Endothelial cell of umbilical vein (primary cell): Measurements from ENCODE around the gene ACAD11. TPM values are rescaled to one million over a fixed set of nuclear protein-coding genes. Genes with fewer than 3 reads are reported as not detected.

Experiments
- BruUV-seq: library from RNA; stranded (reverse); fragments of 400-500 nt; replicated peaks from 2 replicates; lab custom pipeline; 2021; lab: Mats Ljungman, UMichigan
- CTCF ChIA-PET: fragments of 300-600, 350-600 bp; sonication (Branson Sonifier 250); formaldehyde crosslinking; loops from one replicate; lab custom pipeline; 2021; ENCODE audit warnings: antibody characterized with exemption, inconsistent platforms; lab: Charles Lee
- POLR2A ChIA-PET: fragments of 300-600, 350-600 bp; sonication (Branson Sonifier 250); formaldehyde crosslinking; loops from one replicate; lab custom pipeline; 2021; ENCODE audit warnings: antibody characterized with exemption, inconsistent platforms; lab: Charles Lee
- DNase-seq: peaks from one replicate; pipeline ENCODE4 v3.0.0-alpha.2; 2011; ENCODE audit warnings: low read depth, low spot score
- FAIRE-seq: peaks from 2 replicates; lab custom pipeline; 2011; peaks lifted over from hg19 to GRCh38; lab: Jason Lieb, UNC
- H2AFZ ChIP-seq: 2 replicates; pipeline ENCODE4 v1.6.0; 2012; ENCODE audit warnings: low read depth, low read length, control low read depth, inconsistent platforms
- H3K27ac ChIP-seq: 2 replicates; pipeline ENCODE4 v1.5.1; 2011; ENCODE audit warnings: low read depth, mild to moderate bottlenecking, control low read depth, low read length, moderate library complexity; ENCODE audit not compliant: insufficient read depth
- H3K27me3 ChIP-seq, 2 experiments: 2 replicates each; pipeline versions ENCODE4 v1.6.0 to v1.6.1; 2011; ENCODE audit warnings: low read length in 2 of 2, mixed read lengths in 1 of 2; ENCODE audit not compliant: control insufficient read depth in 2 of 2, insufficient read depth in 2 of 2
- H3K36me3 ChIP-seq, 2 experiments: 2 replicates in 1 of 2; 3 replicates in 1 of 2; pipeline ENCODE4 v1.5.1; 2011; ENCODE audit warnings: low read length in 2 of 2, mild to moderate bottlenecking in 1 of 2, moderate library complexity in 1 of 2; ENCODE audit not compliant: control insufficient read depth in 2 of 2, insufficient read depth in 2 of 2; ENCODE audit errors: extremely low read depth in 1 of 2
- H3K4me1 ChIP-seq: 3 replicates; pipeline ENCODE4 v1.5.1; 2011; ENCODE audit warnings: mild to moderate bottlenecking, low read length; ENCODE audit not compliant: control insufficient read depth, insufficient read depth; ENCODE audit errors: extremely low read depth
- H3K4me2 ChIP-seq: 2 replicates; pipeline ENCODE4 v1.6.1; 2011; ENCODE audit warnings: low read length, control low read depth, mixed read lengths; ENCODE audit not compliant: insufficient read depth
- H3K4me3 ChIP-seq, 3 experiments: fragments of 200-600 bp in 1 of 3; sonication (generic), shearing (Covaris generic) in 1 of 3; replicated peaks in 1 of 3; 2 replicates each; pipeline ENCODE4 v1.5.1; 2011 to 2016; ENCODE audit warnings: control low read depth in 3 of 3, low read length in 3 of 3, mild to moderate bottlenecking in 2 of 3, inconsistent platforms in 1 of 3, low read depth in 1 of 3, moderate library complexity in 1 of 3; ENCODE audit not compliant: insufficient read depth in 1 of 3
- H3K79me2 ChIP-seq: 2 replicates; pipeline ENCODE4 v1.6.0; 2012; ENCODE audit warnings: low read length, inconsistent platforms; ENCODE audit not compliant: control insufficient read depth, insufficient read depth
- H3K9ac ChIP-seq: replicated peaks from 2 replicates; pipeline ENCODE3; 2011; ENCODE audit warnings: low read length, control low read depth; ENCODE audit not compliant: insufficient read depth; ENCODE audit errors: extremely low read depth
- H3K9me1 ChIP-seq: replicated peaks from 3 replicates; pipeline ENCODE4 v1.6.0; 2011; ENCODE audit warnings: mild to moderate bottlenecking, low read length; ENCODE audit not compliant: control insufficient read depth, insufficient read depth; ENCODE audit errors: extremely low read depth
- H3K9me3 ChIP-seq: replicated peaks from 2 replicates; pipeline ENCODE4 v1.5.1; 2012; ENCODE audit warnings: low read length, inconsistent platforms; ENCODE audit not compliant: control insufficient read depth, insufficient read depth
- H4K20me1 ChIP-seq: replicated peaks from 2 replicates; pipeline ENCODE3; 2011; ENCODE audit warnings: mild to moderate bottlenecking, low read length; ENCODE audit not compliant: control insufficient read depth, insufficient read depth; ENCODE audit errors: extremely low read depth
- EZH2 ChIP-seq: IDR thresholded peaks from 2 replicates; pipeline ENCODE4 v1.6.1; 2012; ENCODE audit warnings: borderline replicate concordance, low read depth, mild to moderate bottlenecking, moderate library complexity, low read length, inconsistent platforms; ENCODE audit not compliant: severe bottlenecking
- FOS ChIP-seq: IDR thresholded peaks from 2 replicates; pipeline ENCODE4 v1.6.1; 2011; ENCODE audit warnings: mild to moderate bottlenecking, low read length, moderate library complexity, borderline replicate concordance; ENCODE audit not compliant: insufficient read depth
- GATA2 ChIP-seq: IDR thresholded peaks from 2 replicates; pipeline ENCODE4 v1.7.0; 2011; ENCODE audit warnings: low read depth, mild to moderate bottlenecking, moderate library complexity, mixed read lengths, low read length; ENCODE audit not compliant: insufficient read length, insufficient read depth
- JUN ChIP-seq: IDR thresholded peaks from 2 replicates; pipeline ENCODE4 v1.6.1; 2011; ENCODE audit warnings: borderline replicate concordance, low read depth; ENCODE audit not compliant: insufficient read length, insufficient read depth
- MYC ChIP-seq: IDR thresholded peaks from one replicate; pipeline ENCODE4 v1.6.1; 2011; ENCODE audit warnings: mild to moderate bottlenecking, low read depth, low read length
- POLR2A ChIP-seq: IDR thresholded peaks from 2 replicates; pipeline ENCODE4 v1.6.1; 2012; ENCODE audit warnings: low read depth, mild to moderate bottlenecking, control low read depth, low read length
- POLR2AphosphoS5 ChIP-seq: IDR thresholded peaks from 2 replicates; pipeline ENCODE4 v1.6.1; 2012; ENCODE audit warnings: low read depth, mild to moderate bottlenecking, control low read depth, low read length, moderate library complexity; ENCODE audit not compliant: insufficient read depth
- dilution Hi-C: fragments of 300-500 bp; cut with MboI; formaldehyde crosslinking; loops from one replicate; pipeline ENCODE4 v1.15.0; 2019; ENCODE audit warnings: low sequenced_read_pairs; ENCODE audit not compliant: extremely low pct_ligation_motif_present
- intact Hi-C: fragments of 100-400 bp; cut with micrococcal nuclease; formaldehyde crosslinking; loops from one replicate; pipeline ENCODE4 v1.10.0; 2022
- polyA plus RNA-seq, 4 experiments: library from polyadenylated mRNA; depleted of rRNA in 3 of 4; stranded (reverse) in 3 of 4; unstranded in 1 of 4; fragments of >200 nt; gene quantifications; 2 replicates each; pipeline versions ENCODE4 v1.2.1 to v1.2.3, GENCODE V29; 2011 to 2012; ENCODE audit warnings: missing spikeins in 1 of 4
- total RNA-seq: library from RNA; stranded (reverse); gene quantifications from 2 replicates; pipeline ENCODE4 v1.2.3, GENCODE V29; 2021
- TF ChIP-seq, protein P1 (sequence below): IDR thresholded peaks from 2 replicates; pipeline ENCODE4 v1.6.1; 2011; ENCODE audit not compliant: insufficient read depth, insufficient read length
- TF ChIP-seq, protein P2 (sequence below), 2 donors: IDR thresholded peaks; 1 replicate in 1 of 2; 2 replicates in 1 of 2; pipeline ENCODE4 v1.5.1; 2011; ENCODE audit warnings: low read length in 2 of 2, mild to moderate bottlenecking in 2 of 2, moderate library complexity in 2 of 2, control low read depth in 1 of 2, inconsistent platforms in 1 of 2, low read depth in 1 of 2; ENCODE audit not compliant: insufficient read depth in 1 of 2; ENCODE audit errors: extremely low read depth in 1 of 2

Gene ACAD11
- total and polyA plus RNA-seq, 2 donors (not counting 3 experiments of a cell fraction or from before 2014, with no cell fraction given) = 9.6 to 17.9 TPM

DNA sequence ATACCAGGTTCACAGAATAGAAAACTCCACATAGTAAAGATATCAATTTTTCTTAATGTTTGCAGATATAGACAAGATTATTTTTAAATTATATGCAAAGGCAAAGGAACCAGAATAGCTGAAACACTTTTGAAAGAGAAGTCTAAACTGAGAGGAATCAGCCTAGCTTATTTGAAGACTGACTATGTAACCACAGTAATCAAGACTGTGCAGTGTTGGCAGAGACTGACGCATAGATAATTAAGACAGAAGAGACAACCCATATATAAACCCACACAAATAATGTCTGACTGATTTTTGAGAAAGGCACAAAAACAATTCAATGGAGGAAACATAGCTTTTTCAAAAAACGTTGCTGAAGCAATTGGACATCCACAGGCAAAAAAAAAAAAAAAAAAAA, 91.2 kb downstream of the ACAD11 start:
- Histone ChIP-seq H3K4me1 (no peaks in the 10 kb centered on the region), H3K27ac (no peak overlapping the region), H4K20me1 (no peaks in the 10 kb centered on the region), H3K9me3 (no peaks in the 10 kb centered on the region), H3K9ac (no peak overlapping the region), H3K4me3 (no peak overlapping the region), H3K4me2 (no peak overlapping the region), H3K27me3 (no peaks in the 10 kb centered on the region), H3K36me3 (no peaks in the 10 kb centered on the region), H3K9me1 (no peaks in the 10 kb centered on the region), H3K79me2 (no peaks in the 10 kb centered on the region), H2AFZ (no peak overlapping the region)
- TF ChIP-seq POLR2A (no peak), JUN (no peak)
- dilution Hi-C loops = no loop called here
- CTCF ChIA-PET = interaction anchor here (1.3 kb wide), 1 partner anchor 9 kb away, joined by 3 read pairs; no protein-coding TSS in a partner anchor
- BruUV-seq = no TSS peak
- POLR2A ChIA-PET = no interaction called here
- no peak for DNase-seq
- no peak for FAIRE-seq
- intact Hi-C loops = no loop called here

DNA sequence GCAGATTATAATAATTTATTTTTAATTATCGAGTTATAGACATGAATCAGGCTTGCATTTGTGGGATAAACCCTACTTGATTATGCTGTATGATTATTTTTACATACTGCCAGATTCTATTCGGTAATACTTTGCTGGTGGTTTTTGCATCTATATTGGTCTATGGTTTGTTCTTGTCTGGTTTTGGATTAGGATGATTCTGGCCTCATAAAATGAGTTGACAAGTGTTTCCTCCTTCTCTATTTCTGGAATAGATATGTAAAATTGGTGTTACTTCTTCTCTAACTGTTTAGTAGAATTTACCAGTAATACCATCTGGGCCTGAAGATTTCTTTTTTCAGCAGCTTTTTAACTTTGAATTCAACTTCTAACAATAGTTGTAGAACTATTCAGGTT, 95.5 kb downstream of the ACAD11 start:
- no peak for FAIRE-seq

More for the DNA sequence above, 95.5 kb downstream of the ACAD11 start:
- intact Hi-C loops (no loop called here), dilution Hi-C loops (no loop called here)
- H3K9me1 ChIP-seq = no peaks in the 10 kb centered on the region
- no peak for DNase-seq
- H4K20me1 ChIP-seq = no peaks in the 10 kb centered on the region
- no peak overlapping the region for H3K4me3 ChIP-seq
- H3K27ac ChIP-seq = no peak overlapping the region
- no peaks in the 10 kb centered on the region for H3K36me3 ChIP-seq
- POLR2A ChIA-PET = no interaction called here
- TF ChIP-seq, protein P1, sequence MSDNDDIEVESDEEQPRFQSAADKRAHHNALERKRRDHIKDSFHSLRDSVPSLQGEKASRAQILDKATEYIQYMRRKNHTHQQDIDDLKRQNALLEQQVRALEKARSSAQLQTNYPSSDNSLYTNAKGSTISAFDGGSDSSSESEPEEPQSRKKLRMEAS = no peak
- no peak for TF ChIP-seq POLR2A
- TF ChIP-seq POLR2AphosphoS5 = no peak
- TF ChIP-seq MYC = no peak
- no peak for TF ChIP-seq EZH2
- TF ChIP-seq, protein P2, sequence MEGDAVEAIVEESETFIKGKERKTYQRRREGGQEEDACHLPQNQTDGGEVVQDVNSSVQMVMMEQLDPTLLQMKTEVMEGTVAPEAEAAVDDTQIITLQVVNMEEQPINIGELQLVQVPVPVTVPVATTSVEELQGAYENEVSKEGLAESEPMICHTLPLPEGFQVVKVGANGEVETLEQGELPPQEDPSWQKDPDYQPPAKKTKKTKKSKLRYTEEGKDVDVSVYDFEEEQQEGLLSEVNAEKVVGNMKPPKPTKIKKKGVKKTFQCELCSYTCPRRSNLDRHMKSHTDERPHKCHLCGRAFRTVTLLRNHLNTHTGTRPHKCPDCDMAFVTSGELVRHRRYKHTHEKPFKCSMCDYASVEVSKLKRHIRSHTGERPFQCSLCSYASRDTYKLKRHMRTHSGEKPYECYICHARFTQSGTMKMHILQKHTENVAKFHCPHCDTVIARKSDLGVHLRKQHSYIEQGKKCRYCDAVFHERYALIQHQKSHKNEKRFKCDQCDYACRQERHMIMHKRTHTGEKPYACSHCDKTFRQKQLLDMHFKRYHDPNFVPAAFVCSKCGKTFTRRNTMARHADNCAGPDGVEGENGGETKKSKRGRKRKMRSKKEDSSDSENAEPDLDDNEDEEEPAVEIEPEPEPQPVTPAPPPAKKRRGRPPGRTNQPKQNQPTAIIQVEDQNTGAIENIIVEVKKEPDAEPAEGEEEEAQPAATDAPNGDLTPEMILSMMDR (IDR thresholded peaks at IDR 0.05; ENCODE audit: extremely low read depth in 1 of 2, insufficient read depth in 1 of 2, low read depth in 1 of 2, low read length in 2 of 2) = no peak
- no peak for TF ChIP-seq GATA2
- TF ChIP-seq FOS = no peak
- no peak for TF ChIP-seq JUN
- H3K9me3 ChIP-seq = no peaks in the 10 kb centered on the region
- H3K9ac ChIP-seq = no peak overlapping the region
- no peak overlapping the region for H2AFZ ChIP-seq
- H3K4me1 ChIP-seq = no peaks in the 10 kb centered on the region
- no peaks in the 10 kb centered on the region for H3K79me2 ChIP-seq
- H3K27me3 ChIP-seq = no peaks in the 10 kb centered on the region
- CTCF ChIA-PET = no interaction called here
- no peak overlapping the region for H3K4me2 ChIP-seq
- BruUV-seq = no TSS peak
